IPS DF 4.7 (cell line): ENCODE data around the gene TRAF3IP3.
"Not testable (repeated sequence)": the region's sequence is repeated elsewhere in the genome, so short reads cannot be mapped to it uniquely, and the experiment has no call there.

Source experiments
- DNase-seq: peaks from one replicate; pipeline ENCODE4 v3.0.0-alpha.2; 2013; ENCODE audit warnings: low spot score; ENCODE audit errors: extremely low read depth

TRAF3IP3 gene

GRCh38 chr1:209767706-209768105, 11.9 kb downstream of the TRAF3IP3 start:
- DNase-seq = no peak

- no peak for DNase-seq
Measured at GRCh38 chr1:209768354-209768774, 12.5 kb downstream of the TRAF3IP3 start.

DNA sequence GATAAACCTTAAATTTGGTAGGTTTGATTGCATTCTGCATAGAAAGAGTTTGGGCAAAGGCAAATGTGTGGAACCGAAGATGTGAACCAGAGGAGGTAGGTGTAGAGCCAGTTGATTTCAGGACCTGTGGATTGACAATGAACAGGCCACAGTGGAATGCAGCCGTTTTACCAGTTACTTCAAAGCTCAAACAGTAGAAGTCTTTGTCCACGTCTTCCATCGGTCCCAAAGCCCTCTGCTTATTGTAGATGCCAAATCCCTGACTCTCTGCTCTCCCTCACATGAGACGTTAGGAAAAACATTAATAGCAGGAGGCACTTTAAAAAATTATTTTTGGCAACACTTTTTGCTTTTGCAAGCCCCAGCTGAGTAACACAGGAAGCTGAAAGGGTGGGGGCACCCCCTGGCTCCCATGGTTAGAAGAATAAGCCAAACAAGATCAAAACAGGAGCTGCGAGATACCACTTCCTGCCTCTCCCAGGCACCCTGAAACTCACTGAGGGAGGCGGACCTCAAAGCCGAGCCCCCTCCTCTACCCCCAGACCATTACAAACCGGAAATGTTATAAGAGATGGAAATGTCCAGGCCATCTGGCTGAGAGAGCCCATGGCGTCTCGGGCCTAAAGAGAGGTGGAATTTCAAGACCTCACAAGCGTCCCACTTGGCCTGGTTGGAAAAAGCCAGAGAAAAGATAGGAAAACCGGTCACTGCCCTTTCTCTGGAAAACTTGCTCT, 13.5 kb downstream of the TRAF3IP3 start:
- DNase-seq = no peak

- no peak for DNase-seq
Measured at GRCh38 chr1:209769971-209770370, 14.1 kb downstream of the TRAF3IP3 start.

DNA sequence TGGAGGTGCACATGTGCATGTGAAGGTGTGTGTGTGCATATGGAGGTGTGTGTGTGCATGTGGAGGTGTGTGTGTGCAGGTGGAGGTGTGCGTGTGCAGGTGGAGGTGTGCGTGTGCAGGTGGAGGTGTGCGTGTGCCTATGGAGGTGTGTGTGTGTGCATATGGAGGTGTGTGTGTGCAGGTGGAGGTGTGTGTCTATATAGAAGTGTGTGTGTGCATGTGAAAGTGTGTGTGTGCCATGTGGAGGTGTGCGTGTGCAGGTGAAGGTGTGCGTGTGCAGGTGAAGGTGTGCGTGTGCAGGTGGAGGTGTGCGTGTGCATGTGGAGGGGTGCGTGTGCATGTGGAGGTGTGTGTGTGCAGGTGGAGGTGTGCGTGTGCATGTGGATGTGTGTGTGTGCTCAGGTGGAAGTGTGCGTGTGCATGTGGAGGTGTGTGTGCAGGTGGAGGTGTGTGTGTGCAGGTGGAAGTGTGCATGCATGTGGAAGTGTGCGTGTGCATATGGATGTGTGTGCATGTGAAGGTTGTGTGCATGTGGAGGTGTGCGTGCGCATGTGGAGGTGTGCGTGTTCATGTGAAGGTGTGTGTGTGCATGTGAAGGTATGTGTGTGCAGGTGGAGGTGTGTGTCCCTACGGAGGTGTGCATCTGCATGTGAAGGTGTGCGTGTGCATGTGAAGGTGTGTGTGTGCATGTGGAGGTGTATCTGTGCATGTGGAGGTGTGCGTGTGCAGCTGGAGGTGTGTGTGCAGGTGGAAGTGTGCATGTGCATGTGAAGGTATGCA, 15.0 kb downstream of the TRAF3IP3 start:
- no peak for DNase-seq

GRCh38 chr1:209772126-209772525, 16.3 kb downstream of the TRAF3IP3 start:
- no peak for DNase-seq

DNA sequence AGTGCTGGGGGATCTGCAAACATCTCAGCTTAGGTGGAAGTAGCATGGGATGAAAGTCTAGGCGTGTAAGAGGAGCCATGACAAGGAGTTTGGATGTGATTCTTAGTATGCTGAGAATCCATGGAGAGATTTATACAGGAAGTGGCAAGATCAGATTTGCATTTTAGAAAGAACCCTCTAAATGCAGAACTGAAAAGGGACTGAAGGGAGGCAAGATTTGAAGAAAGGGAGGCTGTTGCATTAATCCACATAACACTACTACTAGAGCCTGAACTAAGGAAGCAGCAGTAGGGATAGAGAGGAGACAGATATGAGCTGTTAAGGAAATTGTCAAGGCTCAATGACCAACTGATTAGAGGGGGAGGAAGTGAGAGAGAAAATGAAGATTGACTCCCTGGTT, 18.7 kb downstream of the TRAF3IP3 start:
- DNase-seq = no peak

GRCh38 chr1:209775678-209776077, 19.8 kb downstream of the TRAF3IP3 start:
- no peak for DNase-seq

DNA sequence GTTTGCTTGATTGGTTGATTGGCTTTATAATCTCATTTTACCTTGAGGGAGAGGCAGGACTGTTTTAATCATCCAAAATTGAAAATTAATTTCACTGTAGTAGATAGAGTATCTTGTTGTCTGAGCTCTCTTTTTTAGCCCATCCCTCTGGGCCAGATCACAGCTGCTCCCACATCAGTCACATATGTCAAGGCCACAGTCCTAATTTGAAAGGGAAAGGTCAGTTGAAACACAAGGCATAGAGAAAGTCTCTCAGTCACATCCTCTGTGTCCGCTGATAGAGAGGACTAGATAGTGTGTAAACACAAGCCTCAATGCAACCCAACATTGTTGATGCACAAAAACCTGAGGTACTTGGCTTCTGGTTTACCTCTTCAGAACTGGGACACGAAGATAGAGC, 21.7 kb downstream of the TRAF3IP3 start:
- no peak for DNase-seq

DNA sequence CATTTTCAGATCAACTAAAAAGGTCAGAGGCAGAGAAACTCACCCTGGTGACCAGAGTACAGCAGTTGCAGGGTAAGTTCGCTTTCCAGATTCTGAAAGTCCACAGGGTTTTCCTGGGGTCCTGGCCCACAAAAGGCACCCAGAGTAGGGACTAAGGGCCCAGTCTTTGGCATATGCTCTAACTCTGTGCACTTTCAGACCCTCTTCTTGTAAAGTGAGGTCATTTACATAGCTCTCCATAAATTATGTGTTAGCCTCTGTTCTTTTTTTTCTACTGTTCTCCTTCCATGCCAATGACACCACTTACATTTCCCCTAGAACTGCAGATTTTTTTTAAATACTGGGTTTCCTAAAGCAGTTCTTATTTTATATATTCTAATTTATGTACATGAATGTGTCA, 22.2 kb downstream of the TRAF3IP3 start:
- no peak for DNase-seq

DNA sequence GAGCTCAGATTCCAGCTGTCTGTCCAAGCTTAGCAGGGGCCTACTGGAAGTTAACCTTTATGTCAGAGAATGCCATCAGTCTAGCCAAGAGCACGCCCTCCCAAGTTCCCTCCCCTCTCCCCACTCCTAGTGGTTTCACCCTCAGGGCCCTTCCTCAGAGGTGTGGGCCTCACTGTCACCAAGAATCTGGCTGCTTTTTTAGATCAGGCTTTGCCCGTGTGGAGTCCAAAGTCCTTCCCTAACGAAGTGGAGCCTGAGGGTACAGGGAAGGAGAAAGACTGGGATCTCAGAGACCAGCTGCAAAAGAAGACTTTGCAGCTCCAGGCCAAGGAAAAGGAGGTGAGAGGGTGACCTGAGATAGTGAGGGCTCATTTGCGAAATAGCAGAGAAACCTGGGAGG, 24.4 kb downstream of the TRAF3IP3 start:
- no peak for DNase-seq

GRCh38 chr1:209783386-209783785, 27.5 kb downstream of the TRAF3IP3 start:
- DNase-seq = no peak

GRCh38 chr1:209784265-209785169, 28.7 kb downstream of the TRAF3IP3 start, which contains the start of gene C1orf74:
C1orf74 (minus strand) TSS chr1:209784559; CDS start chr1:209783634, 925 bp downstream.
- DNase-seq = peak; percentile 89

DNA sequence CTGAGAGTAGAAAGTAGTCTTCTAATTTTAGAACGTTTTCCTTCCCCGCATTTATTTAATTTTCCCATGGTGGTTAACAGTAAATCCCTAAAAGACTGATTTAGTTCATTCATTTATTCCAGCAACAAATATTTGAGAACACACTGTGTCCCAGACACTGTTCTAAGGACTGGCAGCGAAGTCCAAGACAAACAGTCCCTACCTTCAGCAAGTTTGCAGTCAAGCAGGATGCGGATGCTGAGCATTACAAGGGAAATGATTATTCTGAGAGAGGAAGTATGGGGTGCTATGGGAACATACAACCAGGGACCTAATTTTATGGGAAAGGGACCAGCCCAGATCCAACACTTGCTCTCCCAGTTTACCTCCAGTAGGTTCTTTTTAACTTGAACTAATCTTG, 29.7 kb downstream of the TRAF3IP3 start:
- DNase-seq = no peak

- no peak for DNase-seq
Measured at GRCh38 chr1:209786146-209786545, 30.3 kb downstream of the TRAF3IP3 start.

GRCh38 chr1:209787551-209787950, 31.7 kb downstream of the TRAF3IP3 start:
- no peak for DNase-seq

- no peak for DNase-seq
Measured at GRCh38 chr1:209789245-209789644, 33.4 kb downstream of the TRAF3IP3 start.

DNA sequence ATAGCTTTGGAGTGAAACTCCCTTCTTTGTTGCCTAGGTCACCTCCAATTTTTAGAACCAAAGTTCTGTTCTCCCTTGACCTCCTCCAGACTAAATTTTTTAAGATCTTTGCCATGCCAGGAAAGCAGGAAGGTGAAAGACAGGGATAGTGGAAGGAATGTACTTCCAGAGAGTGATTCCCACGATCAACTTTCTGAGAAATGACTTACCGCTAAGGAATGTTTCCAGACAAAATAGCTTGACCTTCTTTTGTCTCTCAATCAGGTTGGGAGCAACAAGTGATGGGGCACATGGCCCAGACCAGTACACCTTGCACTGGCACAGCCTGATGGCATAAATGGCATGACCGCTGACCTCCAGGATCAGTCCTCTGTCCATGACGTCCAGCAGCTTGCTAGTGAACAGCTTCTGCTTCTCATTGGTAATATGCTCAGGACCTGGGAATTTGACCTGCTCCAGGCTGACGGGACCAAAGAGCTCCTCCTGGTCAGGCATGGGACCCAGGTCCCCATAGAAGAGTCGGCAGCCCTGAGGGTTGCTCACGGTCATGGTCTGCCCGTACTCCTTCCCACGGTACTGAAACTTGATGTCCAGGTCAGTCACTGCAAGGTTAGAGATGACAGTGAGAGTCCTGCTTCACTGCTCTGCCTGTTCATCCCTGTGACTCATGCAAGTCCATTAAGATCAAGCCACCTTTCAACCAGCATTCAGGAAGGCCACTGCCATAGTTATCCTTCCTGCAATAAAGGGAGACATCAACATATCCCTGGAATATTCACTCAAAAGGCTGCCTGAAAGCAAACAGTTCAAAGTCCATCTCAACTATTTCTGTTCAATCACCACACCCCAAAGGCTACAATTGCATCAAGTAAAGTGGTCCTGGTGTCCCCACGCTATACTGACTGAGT, 34.7 kb downstream of the TRAF3IP3 start:
- DNase-seq = no peak

DNA sequence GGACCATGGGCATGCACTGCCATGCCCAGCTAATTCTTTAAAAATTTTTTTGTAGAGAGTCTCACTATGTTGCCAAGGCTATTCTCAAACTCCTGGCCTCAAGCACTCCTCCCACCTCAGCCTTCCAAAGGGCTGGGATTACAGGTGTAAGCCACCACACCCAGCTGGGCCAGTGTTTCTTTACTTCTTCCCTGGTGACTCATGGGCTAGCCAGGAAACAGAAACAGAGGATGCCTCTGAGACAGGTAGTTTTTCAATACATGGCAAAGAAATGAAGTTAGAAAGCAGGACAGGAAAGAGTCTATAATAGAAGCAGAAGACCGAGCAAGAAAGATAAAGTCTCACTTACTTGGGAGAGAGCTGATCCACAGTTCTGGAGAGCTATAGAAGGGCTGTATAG, 36.1 kb downstream of the TRAF3IP3 start:
- no peak for DNase-seq

DNA sequence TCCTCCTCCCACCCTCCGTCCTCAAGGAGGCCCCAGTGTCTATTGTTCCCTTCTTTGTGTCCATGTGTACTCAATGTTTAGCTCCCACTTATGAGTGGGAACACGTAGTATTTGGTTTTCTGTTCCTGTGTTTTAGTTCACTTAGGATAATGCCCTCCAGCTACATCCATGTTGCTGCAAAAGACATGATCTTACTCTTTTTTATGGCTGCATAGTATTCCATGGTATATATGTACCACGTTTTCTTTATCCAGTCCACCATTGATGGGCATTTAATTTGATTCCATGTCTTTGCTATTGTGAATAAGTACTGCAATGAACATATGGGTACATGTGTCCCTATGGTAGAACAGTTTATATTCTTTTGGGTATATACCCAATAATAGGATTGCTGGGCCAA, 37.9 kb downstream of the TRAF3IP3 start:
- not testable (repeated sequence) for DNase-seq
